GM12864 (cell line): Measurements from ENCODE around the gene AGRP.

ENCODE experiments used
- DNase-seq: peaks from one replicate; pipeline ENCODE4 v3.0.0-alpha.2; 2011; ENCODE audit warnings: low read depth
- H3K4me3 ChIP-seq: 2 replicates; pipeline ENCODE4 v1.5.1; 2011; ENCODE audit warnings: mild to moderate bottlenecking, low read depth, low read length, control low read depth
- CTCF ChIP-seq: IDR thresholded peaks from 2 replicates; pipeline ENCODE4 v1.5.1; 2011; ENCODE audit warnings: low read depth, mild to moderate bottlenecking, moderate library complexity, low read length, control low read depth, inconsistent platforms; ENCODE audit errors: missing control alignments

The AGRP gene

DNA sequence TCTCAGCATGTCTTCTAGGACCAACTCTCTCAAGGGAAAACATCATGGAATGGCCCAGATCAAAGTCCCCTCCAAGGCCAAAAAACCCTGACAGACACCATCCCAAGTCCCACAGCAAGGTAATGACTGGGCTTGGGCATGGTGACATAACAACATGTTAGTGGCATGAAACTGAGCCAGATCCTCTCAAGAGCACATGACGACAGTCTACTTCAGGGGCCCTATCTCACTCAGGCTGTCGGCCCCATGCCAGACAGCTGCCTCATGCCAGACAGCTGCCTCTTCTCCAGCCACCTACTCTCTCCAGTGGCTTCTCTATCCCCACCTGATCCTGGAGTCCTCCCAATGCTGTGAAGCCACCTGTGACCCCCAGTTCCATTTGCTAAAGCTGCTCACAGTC is 34.0 kb downstream of the AGRP start:
- DNase-seq, result no peak
- H3K4me3 ChIP-seq, result no peak overlapping the region
- no peak for TF ChIP-seq CTCF

- no peak for TF ChIP-seq CTCF
- DNase-seq, result no peak
These were observed 34.8 kb downstream of the AGRP start for GRCh38 chr16:67448580-67448979.

DNA sequence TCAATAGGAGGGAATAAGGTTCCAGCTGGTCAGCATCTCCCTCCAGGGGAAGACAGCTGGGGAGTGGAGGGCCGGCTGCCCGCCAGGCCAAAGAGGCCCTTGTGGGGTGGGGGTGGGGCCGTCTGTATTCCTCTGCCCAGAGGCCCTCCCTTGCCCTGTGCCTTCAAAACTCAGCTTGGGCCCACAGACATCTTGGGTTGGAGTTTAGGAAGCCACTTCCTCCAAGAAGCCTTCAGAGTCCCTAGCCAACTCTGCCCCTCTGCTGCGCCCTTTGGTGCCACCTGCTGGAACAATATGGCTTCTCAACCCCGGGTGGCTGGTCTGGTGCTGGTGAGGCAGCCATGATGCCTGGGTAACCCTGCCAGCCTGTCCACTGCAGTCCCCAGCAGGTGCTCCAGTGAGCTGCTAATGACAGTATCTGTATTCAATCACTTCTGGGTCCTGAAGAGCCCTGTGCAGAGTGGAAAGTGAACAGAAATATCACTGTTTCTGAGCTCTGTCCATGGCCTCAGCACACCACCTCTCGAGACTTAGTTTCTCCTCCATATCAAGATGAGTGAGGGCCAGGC is 35.8 kb downstream of the AGRP start:
- peak; percentile 16 for DNase-seq

More at GRCh38 chr16:67448580-67448979, 34.8 kb downstream of the AGRP start:
- no peak overlapping the region for H3K4me3 ChIP-seq

GRCh38 chr16:67446968-67447507 is 36.3 kb downstream of the AGRP start:
- DNase-seq, result no peak
- no peak overlapping the region for H3K4me3 ChIP-seq
- TF ChIP-seq CTCF, result no peak

More for the DNA sequence above, 35.8 kb downstream of the AGRP start:
- no peak overlapping the region for H3K4me3 ChIP-seq
- TF ChIP-seq CTCF, result peak; percentile 82

- no peak overlapping the region for H3K4me3 ChIP-seq
- DNase-seq, result no peak
- TF ChIP-seq CTCF, result no peak
These were observed 37.1 kb downstream of the AGRP start for GRCh38 chr16:67445913-67446907.

- no peak for DNase-seq
- no peak for TF ChIP-seq CTCF
- H3K4me3 ChIP-seq, result no peak overlapping the region
These were observed 37.9 kb downstream of the AGRP start for GRCh38 chr16:67445441-67445912.
